HG03342 (cell line): ENCODE results near the gene NEU2.

Experiments
- ATAC-seq: cut with Tn5 transposase; IDR thresholded peaks from one replicate; pipeline ENCODE4 v1.9.1; 2021; ENCODE audit warnings: mild to moderate bottlenecking, moderate library complexity; ENCODE audit not compliant: unreplicated experiment

The NEU2 gene

DNA sequence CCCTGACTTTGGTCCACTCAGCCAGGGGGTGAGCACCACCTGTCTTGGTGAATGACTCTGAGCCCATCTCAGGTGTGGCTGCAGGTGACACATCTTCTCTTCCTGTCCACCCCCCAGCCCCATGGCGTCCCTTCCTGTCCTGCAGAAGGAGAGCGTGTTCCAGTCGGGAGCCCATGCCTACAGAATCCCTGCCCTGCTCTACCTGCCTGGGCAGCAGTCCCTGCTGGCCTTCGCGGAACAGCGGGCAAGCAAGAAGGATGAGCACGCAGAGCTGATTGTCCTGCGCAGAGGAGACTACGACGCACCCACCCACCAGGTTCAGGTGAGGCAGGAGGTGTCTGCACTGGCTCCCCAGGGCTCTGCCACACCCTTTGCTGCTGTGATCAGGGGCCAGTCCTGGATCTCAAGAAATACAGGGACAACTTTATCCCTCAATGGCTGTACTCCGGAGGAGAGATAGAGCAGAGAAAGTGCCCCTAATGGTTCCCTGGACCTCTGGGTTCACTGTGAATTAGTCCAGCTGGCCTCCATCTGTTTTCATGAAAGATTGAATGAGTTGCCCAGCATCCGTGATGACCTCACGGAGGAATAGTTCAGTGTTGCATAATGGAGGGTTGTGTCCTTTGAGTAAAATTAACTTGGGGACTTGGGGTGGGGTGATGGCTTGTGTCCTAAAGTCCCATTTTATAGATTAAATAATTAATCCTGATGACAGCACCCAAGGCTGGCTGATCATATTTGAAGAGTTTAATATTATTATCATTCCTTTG is at the start of gene NEU2:
Gene NEU2, plus strand, starts transcription at position 122 of the 770 bp plus-strand sequence. Its CDS starts 0 bp downstream, at position 122.
- no peak for ATAC-seq

GRCh38 chr2:232982926-232983668 is 49.4 kb upstream of the NEU2 start:
- no peak for ATAC-seq

GRCh38 chr2:232983669-232984140 is 48.8 kb upstream of the NEU2 start:
- ATAC-seq: no peak

- no peak for ATAC-seq
These were observed 47.8 kb upstream of the NEU2 start for GRCh38 chr2:232984451-232985207.

- no peak for ATAC-seq
These were observed 46.3 kb upstream of the NEU2 start for GRCh38 chr2:232986155-232986554.

DNA sequence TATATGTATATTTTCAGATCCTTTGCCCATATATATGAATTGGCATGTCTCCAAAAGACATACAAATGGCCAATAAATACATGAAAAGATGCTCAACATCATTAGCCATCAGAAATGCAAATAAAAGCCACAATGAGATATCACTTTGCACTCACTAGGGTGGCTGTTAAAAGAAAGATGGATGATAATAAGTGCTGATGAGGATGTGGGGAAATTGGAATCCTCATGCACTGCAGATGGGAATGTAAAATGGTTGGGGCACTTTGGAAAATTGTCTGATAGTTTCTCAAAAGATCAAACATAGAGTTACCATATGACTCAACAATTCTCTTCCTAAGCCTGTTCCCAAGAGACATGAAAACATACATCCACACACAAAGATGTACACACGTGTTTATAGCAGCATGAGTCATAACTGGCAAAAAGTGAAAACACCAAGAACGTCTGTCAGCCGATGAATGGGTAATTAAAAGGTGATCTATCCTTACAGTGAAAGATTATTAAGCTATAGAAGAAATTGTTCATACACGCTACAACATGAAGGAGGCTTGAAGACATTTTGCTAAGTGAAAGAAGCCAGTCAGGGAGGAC is 39.1 kb upstream of the NEU2 start:
- no peak for ATAC-seq

GRCh38 chr2:232994446-232994845 is 38.0 kb upstream of the NEU2 start:
- no peak for ATAC-seq

GRCh38 chr2:232997749-232998665 is 34.5 kb upstream of the NEU2 start:
- ATAC-seq: no peak

DNA sequence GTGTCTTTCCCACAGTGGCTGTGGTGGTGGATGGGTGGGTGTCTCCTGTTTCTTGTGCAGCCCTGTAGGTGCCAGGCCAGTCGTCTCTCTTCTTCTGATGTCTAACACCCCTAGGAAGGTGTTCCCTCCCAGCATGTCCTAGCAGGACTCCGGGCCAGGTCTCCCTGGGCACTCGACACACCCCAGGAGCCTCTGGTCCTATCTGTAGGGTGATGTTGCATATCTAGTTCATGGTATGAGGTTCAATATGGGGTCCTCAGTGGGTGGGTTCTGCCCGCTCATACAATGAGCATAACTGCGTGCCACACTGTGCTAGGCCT is 33.8 kb upstream of the NEU2 start:
- no peak for ATAC-seq

DNA sequence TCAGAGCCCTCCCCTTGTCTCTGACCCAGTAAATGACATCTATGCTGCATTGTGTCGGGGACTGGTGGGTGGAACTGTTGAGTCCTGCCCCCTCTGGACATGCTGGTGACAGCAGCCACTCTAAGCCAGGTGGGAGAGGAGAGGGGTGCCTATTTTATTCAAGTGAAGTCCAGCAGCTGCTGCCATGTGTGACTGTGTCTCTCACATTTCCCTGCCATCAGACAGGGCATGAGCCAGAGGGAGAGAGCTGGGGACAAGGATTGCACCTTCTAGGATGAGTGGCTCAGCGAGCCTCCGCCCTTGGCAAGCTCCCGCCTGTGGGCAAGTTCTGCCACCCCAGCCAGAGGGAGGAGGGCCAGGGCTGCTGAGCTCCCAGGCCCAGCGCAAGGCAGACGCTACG is 33.1 kb upstream of the NEU2 start:
- no peak for ATAC-seq

DNA sequence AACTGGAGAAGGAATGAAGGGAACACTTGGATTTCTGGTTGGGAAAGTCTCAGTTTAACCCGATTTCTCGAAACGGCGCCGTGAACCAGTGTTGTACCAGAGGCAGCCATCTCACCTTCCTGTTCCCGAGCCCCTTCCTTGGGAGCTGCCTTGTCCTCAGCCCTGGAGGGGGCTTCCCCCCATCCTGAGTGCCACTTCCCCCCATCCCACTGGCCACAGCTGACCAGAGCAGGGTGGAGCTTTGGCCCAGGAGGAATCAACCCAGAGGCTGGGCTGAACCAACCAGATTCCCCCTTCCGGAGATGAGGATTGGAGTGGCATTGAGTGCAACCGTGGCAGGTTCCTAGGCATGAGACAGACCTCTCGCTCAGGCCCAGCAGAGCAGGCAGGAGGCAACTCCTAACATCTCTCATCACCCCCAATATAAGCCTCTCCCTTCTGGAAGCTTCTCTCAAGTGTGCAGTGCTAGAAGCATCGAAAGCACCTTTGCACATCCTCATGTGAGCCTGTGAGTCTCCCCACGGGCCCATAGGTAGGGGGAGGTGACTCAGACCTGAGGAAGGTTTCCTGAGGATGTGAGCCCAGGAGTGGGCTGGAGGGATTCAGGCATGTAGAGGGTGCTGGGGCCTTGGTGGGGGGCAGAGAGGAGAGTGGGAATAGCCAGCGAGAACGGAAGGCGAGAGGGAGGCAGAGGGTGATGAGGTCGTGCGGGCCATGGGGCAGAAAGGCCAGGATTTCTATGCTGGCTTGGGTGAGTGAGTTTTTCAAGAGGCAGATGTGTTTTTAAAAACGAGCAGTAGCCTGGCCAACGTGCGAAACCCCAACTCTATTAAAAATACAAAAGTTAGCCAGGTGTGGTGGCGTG is 31.4 kb upstream of the NEU2 start:
- no peak for ATAC-seq

DNA sequence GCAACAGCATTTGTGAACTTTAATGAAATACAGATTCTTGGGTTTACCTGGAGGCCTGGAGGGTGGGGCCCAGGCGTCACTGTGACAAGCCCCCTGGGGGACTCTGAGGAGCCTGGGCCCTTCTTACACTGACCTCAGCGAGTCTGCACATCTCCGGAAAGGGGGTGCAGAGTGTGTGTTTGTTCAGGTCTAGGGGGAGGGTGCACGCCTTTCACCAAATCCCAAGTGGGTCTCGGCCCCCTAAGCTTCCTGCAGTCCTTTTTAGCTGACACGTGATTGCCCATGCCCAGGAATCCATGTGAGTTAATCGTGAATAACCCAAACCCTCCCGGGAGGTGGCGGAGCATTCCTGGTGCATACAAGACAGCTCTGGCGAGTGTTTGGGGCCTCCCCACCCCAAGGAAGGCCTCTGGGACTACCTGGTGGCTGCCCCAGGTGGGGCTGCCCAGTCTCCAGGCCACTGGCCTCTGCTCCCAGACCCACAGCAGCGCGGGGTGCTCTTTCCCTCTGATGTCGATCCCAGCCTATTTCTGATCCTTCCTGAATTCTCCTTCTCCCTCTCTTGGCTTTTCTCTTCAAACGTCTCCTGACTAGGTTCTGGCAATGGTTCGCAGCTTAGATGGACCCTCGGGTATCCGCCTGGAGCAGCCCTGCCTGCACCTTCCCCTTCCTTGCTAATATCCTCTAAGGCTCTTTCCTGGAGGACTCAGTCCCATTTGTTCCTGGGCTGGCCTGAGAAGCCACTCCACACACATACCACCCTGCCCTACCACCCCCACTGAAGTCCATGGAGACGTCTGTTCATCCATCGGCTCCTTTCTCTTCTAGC is 29.4 kb upstream of the NEU2 start:
- no peak for ATAC-seq

DNA sequence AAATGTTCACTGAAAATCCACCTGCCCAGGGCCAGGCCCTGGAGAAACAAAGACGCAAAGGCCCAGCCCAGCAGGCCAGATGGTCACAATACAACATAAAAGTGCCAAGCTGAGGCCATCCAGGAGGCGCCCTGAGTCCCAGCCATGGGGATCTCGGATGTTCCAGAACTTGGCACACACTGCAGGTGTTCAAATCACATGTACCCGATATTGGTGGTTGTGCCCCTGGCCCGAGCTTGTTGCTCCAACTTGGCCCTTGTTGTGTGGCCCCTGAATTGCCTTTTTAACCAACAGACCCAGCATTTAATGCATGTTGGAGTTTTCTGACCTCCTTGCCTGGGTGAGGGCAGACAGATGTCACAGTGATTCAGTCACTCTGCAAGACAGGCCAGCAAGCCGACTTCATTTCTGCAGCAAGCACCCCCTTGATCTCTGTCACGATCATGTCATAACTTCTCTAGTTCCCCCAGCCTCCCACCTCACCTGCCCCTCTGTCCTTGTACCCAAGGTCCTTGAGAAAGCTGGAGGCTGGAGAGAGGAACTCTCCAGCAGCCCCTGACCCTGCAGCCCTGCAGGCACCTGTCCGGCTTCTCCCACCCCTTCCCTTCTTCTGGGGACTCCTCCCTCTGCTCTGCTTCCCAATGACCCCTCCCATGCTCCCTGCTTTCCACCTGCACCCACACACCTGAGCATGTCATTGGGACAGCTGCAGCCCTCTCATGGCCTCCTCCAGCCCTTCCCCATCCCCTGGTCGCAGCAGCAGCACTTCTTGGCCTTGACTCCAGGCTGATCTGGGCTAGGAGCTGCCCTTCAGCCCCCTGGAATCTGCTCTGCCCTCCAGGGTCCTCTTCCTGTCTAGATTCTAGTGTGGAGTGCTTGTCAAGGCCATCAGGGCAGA is 28.6 kb upstream of the NEU2 start:
- no peak for ATAC-seq

- ATAC-seq: no peak
These were observed 27.4 kb upstream of the NEU2 start for GRCh38 chr2:233005096-233005495.

DNA sequence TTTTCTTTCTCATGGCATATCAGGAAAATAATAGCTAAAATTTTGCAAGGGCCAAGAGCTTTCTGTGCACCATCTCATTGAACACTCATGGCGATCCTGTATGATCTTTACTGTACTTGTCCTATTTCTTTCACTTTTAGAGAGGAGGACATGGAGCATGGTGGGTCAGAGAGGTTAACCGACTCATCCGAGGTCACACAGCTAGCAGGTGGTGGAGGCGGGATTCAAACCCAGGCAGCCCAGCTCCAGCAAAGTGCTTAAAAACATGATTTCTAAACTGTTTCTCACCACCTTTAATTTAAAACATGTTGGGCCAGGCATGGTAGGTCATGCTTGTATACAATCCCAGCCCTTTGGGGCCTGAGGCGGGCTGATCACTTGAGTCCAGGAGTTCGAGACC is 25.8 kb upstream of the NEU2 start:
- no peak for ATAC-seq

DNA sequence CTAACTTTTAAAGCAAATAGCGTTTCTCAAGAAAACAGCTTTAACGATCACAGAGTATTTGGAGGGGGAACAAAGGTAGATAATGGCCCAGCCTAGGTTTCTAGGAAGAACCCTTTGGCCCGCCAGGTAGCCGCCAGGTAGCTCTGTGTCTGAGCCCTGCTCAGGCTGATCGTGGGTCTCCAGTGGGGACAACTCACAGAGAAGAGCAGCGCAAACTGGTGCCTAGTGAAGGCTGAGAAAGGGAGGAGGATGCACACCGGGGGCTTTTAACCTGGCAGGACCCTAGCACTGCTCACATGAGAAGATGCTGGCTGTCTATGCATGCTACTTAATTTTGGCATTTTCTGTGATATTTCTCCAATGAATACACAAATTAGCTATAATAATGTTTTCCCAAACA is 25.2 kb upstream of the NEU2 start:
- no peak for ATAC-seq

GRCh38 chr2:233007739-233008138 is 24.7 kb upstream of the NEU2 start:
- no peak for ATAC-seq
